ENCODE data around the gene CFD.
"Not testable (repeated sequence)": the region's sequence is repeated elsewhere in the genome, so short reads cannot be mapped to it uniquely, and the experiment has no call there.

- not testable (repeated sequence) for TF ChIP-seq CTCF (IDR thresholded peaks at IDR 0.05; ENCODE audit: insufficient read depth, low read length); POLR2AphosphoS5 (IDR thresholded peaks at IDR 0.05; ENCODE audit: low read depth); REST (IDR thresholded peaks at IDR 0.05; ENCODE audit: insufficient replicate concordance, low read depth)
These were observed 32.1 kb downstream of the CFD start for GRCh38 chr19:891421-892200.
